Measurements from ENCODE around the gene TAF4. TPM values are rescaled to one million over a fixed set of nuclear protein-coding genes. Genes with fewer than 3 reads are reported as not detected.

Gene TAF4
- total and polyA plus RNA-seq, 3 experiments from 2014 or later, result 1.4 to 21.0 (median 20.5) TPM

DNA sequence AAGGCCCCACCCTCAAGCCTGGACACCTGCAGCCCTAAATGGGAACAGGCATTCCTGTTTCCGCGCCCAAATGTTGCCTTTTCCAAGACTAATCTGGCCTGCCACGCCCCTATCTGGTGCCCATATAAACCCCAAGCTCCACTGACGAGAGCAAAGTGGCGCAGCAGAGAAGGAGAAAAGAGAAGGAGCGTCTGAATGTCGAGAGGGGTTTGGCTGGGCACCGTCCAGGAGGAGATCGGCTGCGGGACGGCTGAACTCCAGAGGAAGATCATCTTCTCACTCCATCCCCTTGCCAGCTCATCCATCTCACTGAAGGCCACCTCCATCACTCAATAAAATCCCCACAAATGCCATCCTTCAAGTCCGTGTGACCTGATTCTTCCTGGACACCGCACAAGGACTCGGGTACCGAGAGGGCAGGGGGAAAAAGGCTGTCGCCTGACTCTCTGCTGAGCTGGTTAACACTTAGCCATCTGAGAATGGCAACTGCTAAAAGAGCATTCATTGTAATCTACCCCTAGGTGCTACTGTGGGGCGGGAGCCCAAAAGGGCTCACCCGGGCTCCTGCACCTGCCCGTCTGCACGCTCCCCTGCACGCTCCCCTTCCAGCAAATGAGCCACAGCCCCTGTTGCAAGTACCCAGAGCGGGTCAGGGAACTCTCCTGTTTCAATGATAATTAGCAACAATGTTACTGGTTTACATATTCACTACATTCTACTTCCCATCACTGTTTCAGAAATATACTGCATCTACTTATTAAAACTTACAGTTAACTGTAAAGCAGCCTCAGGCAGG lies 23.5 kb downstream of the TAF4 start:
- H3K4me1 Mint-ChIP-seq, result peaks cover 59 to 82% (median 61%) of the 10 kb centered on the region in 3 donors
- no peaks in the 10 kb centered on the region for H3K27me3 Mint-ChIP-seq
- H3K27ac Mint-ChIP-seq, result peak overlapping the region in 3 of 8 donors; percentile 43 to 82 (median 66)
- CTCF ChIA-PET, result no interaction called here
- H3K4me3 ChIP-seq (ENCODE audit: low read length), result no peak overlapping the region
- DNase-seq, result peak in 1 of 5 donors; percentile 8
- peaks cover 0 to 3% (median 2%) of the 10 kb centered on the region in 3 donors for H3K36me3 Mint-ChIP-seq
- POLR2A ChIA-PET, result no interaction called here
- H3K9me3 ChIP-seq (ENCODE audit: low read length), result no peaks in the 10 kb centered on the region
- H3K27ac ChIP-seq (ENCODE audit: low read depth, low read length), result no peak overlapping the region
- H3K4me3 Mint-ChIP-seq, result no peak overlapping the region
- H3K36me3 ChIP-seq (ENCODE audit: insufficient read depth, low read length), result no peaks in the 10 kb centered on the region
- H3K4me1 ChIP-seq (ENCODE audit: insufficient read depth, low read length), result no peaks in the 10 kb centered on the region
- no peaks in the 10 kb centered on the region for H3K9me3 Mint-ChIP-seq
- H3K27me3 ChIP-seq (ENCODE audit: insufficient read depth, low read length, poor library complexity, severe bottlenecking), result no peaks in the 10 kb centered on the region

DNA sequence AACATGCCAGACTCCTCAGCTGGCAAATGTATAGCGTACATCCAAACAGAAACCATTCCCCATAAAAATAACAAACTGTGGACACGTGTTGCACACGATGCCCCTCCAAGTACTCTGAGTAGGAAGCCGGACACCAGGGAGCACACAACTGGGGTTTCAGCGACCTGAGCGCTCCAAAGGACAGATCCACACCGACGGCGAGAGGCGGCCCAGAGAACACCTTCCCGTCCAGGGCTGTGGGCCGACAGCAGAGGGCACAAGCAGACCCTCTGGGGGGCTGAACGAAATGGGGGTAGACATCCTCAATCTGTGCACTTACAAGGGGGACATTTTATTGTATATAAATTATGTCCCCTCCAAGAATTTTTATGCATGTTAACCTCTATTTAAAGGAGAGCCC lies 24.7 kb downstream of the TAF4 start:
- ChIA-PET CTCF (interaction anchor here (0.6 kb wide), 1 partner anchor 77 kb away, joined by 3 read pairs; no protein-coding TSS in a partner anchor), POLR2A (no interaction called here)
- no peaks in the 10 kb centered on the region for H3K27me3 ChIP-seq (ENCODE audit: insufficient read depth, low read length, poor library complexity, severe bottlenecking)
- no peaks in the 10 kb centered on the region for H3K9me3 ChIP-seq (ENCODE audit: low read length)
- no peaks in the 10 kb centered on the region for H3K27me3 Mint-ChIP-seq
- H3K4me3 ChIP-seq (ENCODE audit: low read length), result no peak overlapping the region
- peaks cover 53 to 79% (median 64%) of the 10 kb centered on the region in 3 donors for H3K4me1 Mint-ChIP-seq
- no peak overlapping the region for H3K4me3 Mint-ChIP-seq
- no peak overlapping the region for H3K27ac ChIP-seq (ENCODE audit: low read depth, low read length)
- H3K36me3 ChIP-seq (ENCODE audit: insufficient read depth, low read length), result no peaks in the 10 kb centered on the region
- DNase-seq, result peak in 1 of 5 donors; percentile 27
- H3K27ac Mint-ChIP-seq, result peak overlapping the region in 2 of 8 donors; percentile 9 to 38
- peaks cover 0 to 3% (median 2%) of the 10 kb centered on the region in 3 donors for H3K36me3 Mint-ChIP-seq
- H3K9me3 Mint-ChIP-seq, result no peaks in the 10 kb centered on the region
- no peaks in the 10 kb centered on the region for H3K4me1 ChIP-seq (ENCODE audit: insufficient read depth, low read length)

DNA sequence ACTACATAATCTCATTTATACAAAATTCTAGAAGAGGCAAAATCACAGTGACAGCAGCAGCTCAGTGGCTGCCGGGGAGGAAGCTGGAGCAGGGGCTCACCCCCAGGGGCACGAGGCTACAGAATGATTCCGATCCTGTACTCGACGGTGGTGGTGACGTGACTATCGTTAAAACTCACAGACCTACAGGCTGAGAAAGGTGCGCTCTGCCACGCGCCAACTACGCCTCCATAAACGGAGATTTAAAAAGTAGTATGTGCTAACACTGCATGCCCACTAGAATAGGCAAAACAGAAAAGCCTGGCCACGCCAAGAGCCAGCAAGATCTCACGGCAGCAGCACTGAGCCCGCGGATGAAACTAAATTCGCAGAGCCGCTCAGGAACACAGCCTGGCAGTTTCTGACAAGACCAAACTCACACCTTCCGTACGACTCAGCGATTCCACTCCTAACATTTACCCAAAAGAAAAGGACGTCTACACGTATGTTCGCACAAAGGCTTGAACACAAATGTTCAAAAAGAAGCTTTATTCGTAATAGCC lies 25.2 kb downstream of the TAF4 start:
- H3K4me3 Mint-ChIP-seq, result no peak overlapping the region
- H3K36me3 ChIP-seq (ENCODE audit: insufficient read depth, low read length), result no peaks in the 10 kb centered on the region
- H3K27me3 ChIP-seq (ENCODE audit: insufficient read depth, low read length, poor library complexity, severe bottlenecking), result no peaks in the 10 kb centered on the region
- H3K4me1 ChIP-seq (ENCODE audit: insufficient read depth, low read length), result no peaks in the 10 kb centered on the region
- H3K9me3 ChIP-seq (ENCODE audit: low read length), result no peaks in the 10 kb centered on the region
- H3K27ac ChIP-seq (ENCODE audit: low read depth, low read length), result no peak overlapping the region
- DNase-seq, result peak in 1 of 5 donors; percentile 18
- H3K36me3 Mint-ChIP-seq, result peaks cover 0 to 3% (median 2%) of the 10 kb centered on the region in 3 donors
- POLR2A ChIA-PET, result no interaction called here
- no peaks in the 10 kb centered on the region for H3K27me3 Mint-ChIP-seq
- H3K4me1 Mint-ChIP-seq, result peaks cover 53 to 77% (median 62%) of the 10 kb centered on the region in 3 donors
- H3K9me3 Mint-ChIP-seq, result no peaks in the 10 kb centered on the region
- H3K27ac Mint-ChIP-seq, result peak overlapping the region in 2 of 8 donors; percentile 9 to 33
- CTCF ChIA-PET, result interaction anchor here (0.6 kb wide), 1 partner anchor 77 kb away, joined by 3 read pairs; no protein-coding TSS in a partner anchor
- H3K4me3 ChIP-seq (ENCODE audit: low read length), result no peak overlapping the region

DNA sequence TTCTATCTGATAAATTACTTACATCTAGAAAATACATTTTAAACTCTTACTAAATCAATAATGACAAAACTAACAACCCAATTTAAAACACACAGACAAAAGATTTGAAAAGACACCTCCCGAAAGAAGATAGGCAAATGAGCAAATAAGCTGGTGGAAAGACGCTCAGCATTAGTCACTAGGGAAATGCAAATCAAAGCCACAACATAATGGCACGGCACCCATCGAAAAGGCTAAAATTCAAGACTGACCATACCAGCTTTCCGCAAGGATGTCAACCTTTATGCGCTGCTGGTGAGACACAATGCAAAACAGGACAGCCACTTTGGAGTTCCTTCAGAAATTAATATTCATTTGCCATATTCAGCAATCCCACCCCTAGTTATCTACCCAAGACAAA lies 25.9 kb downstream of the TAF4 start:
- Mint-ChIP-seq H3K4me1 (peaks cover 52 to 76% (median 63%) of the 10 kb centered on the region in 3 donors), H3K9me3 (no peaks in the 10 kb centered on the region), H3K4me3 (no peak overlapping the region), H3K27ac (no peak overlapping the region), H3K36me3 (peaks cover 0 to 3% (median 2%) of the 10 kb centered on the region in 3 donors), H3K27me3 (no peaks in the 10 kb centered on the region)
- no peak overlapping the region for H3K27ac ChIP-seq (ENCODE audit: low read depth, low read length)
- ChIA-PET CTCF (no interaction called here), POLR2A (no interaction called here)
- no peaks in the 10 kb centered on the region for H3K4me1 ChIP-seq (ENCODE audit: insufficient read depth, low read length)
- no peaks in the 10 kb centered on the region for H3K27me3 ChIP-seq (ENCODE audit: insufficient read depth, low read length, poor library complexity, severe bottlenecking)
- no peak for DNase-seq
- H3K9me3 ChIP-seq (ENCODE audit: low read length), result no peaks in the 10 kb centered on the region
- H3K36me3 ChIP-seq (ENCODE audit: insufficient read depth, low read length), result no peaks in the 10 kb centered on the region
- no peak overlapping the region for H3K4me3 ChIP-seq (ENCODE audit: low read length)

DNA sequence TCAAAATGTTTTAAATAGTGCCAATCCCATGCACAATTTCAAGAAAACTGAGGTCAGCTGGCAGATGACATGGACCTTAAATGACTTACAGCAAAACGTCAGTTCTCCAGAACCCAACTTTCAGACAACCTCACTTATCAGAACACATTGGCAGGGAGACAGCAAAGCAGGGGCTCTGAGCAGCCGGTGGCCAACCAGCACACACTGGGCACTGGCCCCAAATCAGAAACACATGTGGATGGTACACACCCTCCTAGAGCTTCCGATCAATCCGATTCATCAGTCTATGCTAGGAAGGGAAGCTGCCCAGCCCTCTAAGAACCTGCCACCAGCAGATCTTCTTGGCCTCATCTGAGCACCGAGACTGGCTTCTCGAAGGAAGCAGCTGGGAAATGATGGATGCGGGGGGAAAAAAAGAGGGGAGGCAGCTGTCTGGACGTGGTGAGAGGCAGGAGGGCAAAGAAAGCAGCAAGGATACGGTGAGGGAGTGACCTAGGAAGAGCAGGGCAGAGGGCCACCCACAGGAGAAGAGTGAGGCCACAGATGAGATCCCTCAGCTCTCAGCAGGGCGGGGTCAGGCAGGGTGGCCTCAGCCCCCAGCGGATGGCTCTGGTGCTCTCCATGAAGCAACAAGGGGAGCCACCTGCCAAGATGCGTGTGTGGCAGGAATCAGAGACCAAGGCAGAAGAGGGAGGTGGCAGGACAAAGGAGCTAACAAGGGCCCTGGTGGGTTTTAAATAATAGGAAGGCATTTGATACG lies 32.9 kb downstream of the TAF4 start:
- Mint-ChIP-seq H3K36me3 (no peaks in the 10 kb centered on the region), H3K27me3 (no peaks in the 10 kb centered on the region), H3K27ac (peak overlapping the region in 7 of 8 donors; percentile 4 to 99 (median 66)), H3K4me1 (peaks cover 46 to 72% (median 58%) of the 10 kb centered on the region in 3 donors), H3K9me3 (peaks cover 0 to 2% (median 0%) of the 10 kb centered on the region in 5 donors), H3K4me3 (peak overlapping the region in 1 of 7 donors; percentile 12)
- H3K4me1 ChIP-seq (ENCODE audit: insufficient read depth, low read length), result peaks cover 36% of the 10 kb centered on the region
- no peak overlapping the region for H3K4me3 ChIP-seq (ENCODE audit: low read length)
- no peaks in the 10 kb centered on the region for H3K36me3 ChIP-seq (ENCODE audit: insufficient read depth, low read length)
- peak in 1 of 5 donors; percentile 16 for DNase-seq
- POLR2A ChIA-PET, result interaction anchor here (0.7 kb wide), 1 partner anchor 82 kb away, joined by 7 read pairs; no protein-coding TSS in a partner anchor
- CTCF ChIA-PET, result interaction anchor here (1.6 kb wide), 1 partner anchor 21 kb away, joined by 4 read pairs; no protein-coding TSS in a partner anchor
- H3K27me3 ChIP-seq (ENCODE audit: insufficient read depth, low read length, poor library complexity, severe bottlenecking), result no peaks in the 10 kb centered on the region
- no peak overlapping the region for H3K27ac ChIP-seq (ENCODE audit: low read depth, low read length)
- no peaks in the 10 kb centered on the region for H3K9me3 ChIP-seq (ENCODE audit: low read length)

DNA sequence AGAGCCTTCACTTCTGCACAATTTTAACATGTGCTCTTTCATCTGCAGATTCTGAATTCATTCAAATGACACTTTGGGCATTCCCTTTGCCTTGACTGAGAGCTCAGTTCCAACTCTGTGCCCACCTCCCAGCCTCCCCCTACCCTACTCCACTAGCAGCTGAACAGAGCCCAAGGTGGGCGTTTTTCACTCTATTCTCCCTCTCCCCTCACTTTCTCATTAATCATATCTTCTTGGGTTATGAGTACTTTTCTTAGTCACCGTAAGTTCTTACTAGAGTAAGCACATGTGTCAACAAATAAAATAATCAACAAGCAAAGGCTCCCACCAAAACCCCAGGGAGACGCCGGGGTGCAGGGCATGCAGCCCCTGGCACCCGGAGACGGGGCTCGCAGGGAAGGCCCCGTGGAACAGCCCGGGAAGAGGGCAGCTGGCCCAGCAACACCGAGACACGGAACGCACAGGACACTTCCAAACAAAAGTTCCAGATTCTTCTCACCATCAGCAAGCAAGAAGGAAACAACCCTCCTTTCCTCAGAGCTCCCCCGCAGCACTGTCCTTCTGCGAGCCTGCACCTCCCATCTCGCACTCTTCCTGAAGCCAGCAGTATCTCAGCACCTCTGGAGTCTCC lies 34.1 kb downstream of the TAF4 start:
- Mint-ChIP-seq H3K27ac (peak overlapping the region; percentile 59 to 88 (median 86)), H3K27me3 (no peaks in the 10 kb centered on the region), H3K4me1 (peaks cover 47 to 71% (median 63%) of the 10 kb centered on the region in 3 donors), H3K4me3 (peak overlapping the region in 5 of 7 donors; percentile 13 to 62 (median 45)), H3K9me3 (peaks cover 0 to 2% (median 0%) of the 10 kb centered on the region in 5 donors), H3K36me3 (no peaks in the 10 kb centered on the region)
- Histone ChIP-seq H3K4me3 (ENCODE audit: low read length) (no peak overlapping the region), H3K27me3 (ENCODE audit: insufficient read depth, low read length, poor library complexity, severe bottlenecking) (no peaks in the 10 kb centered on the region), H3K9me3 (ENCODE audit: low read length) (no peaks in the 10 kb centered on the region), H3K36me3 (ENCODE audit: insufficient read depth, low read length) (no peaks in the 10 kb centered on the region), H3K4me1 (ENCODE audit: insufficient read depth, low read length) (peaks cover 38% of the 10 kb centered on the region), H3K27ac (ENCODE audit: low read depth, low read length) (no peak overlapping the region)
- peak in 1 of 5 donors; percentile 7 for DNase-seq
- POLR2A ChIA-PET, result no interaction called here
- CTCF ChIA-PET, result interaction anchor here (1.6 kb wide), 1 partner anchor 20 kb away, joined by 4 read pairs; no protein-coding TSS in a partner anchor

DNA sequence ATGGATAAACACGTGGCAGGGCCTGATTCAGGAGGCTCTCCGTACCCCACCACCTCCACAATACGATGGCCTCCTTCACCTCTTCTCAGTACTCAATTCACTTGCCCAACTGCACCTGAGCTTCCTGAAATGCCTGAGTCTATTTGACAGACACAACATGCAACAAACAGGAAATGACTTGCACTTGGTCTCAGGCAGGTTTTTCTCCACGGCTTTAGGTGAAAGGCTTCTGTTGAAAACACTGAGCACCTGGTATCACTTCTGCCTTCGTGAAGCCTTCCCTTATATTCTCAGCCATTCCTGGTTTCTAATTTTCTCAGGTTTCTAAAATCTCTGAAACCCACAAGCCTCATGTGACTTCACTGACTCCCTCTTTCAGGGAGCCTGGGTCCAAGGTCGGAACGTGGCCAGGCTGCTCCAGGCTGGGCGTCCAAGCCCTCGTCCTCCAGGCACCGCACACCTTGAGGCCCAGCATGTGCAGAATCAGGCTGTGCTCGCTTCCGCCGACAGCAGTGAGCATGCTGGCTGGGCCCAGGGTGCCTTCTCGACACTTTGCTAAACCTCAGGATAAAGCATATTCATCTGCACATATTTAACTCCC lies 34.7 kb downstream of the TAF4 start:
- Histone ChIP-seq H3K27ac (ENCODE audit: low read depth, low read length) (no peak overlapping the region), H3K27me3 (ENCODE audit: insufficient read depth, low read length, poor library complexity, severe bottlenecking) (no peaks in the 10 kb centered on the region), H3K9me3 (ENCODE audit: low read length) (no peaks in the 10 kb centered on the region), H3K36me3 (ENCODE audit: insufficient read depth, low read length) (no peaks in the 10 kb centered on the region), H3K4me1 (ENCODE audit: insufficient read depth, low read length) (peaks cover 42% of the 10 kb centered on the region), H3K4me3 (ENCODE audit: low read length) (no peak overlapping the region)
- peaks cover 0 to 2% (median 0%) of the 10 kb centered on the region in 5 donors for H3K9me3 Mint-ChIP-seq
- no peaks in the 10 kb centered on the region for H3K27me3 Mint-ChIP-seq
- DNase-seq, result peak in 2 of 5 donors; percentile 47 to 62
- CTCF ChIA-PET, result no interaction called here
- peak overlapping the region in 6 of 7 donors; percentile 13 to 66 (median 44) for H3K4me3 Mint-ChIP-seq
- no peaks in the 10 kb centered on the region for H3K36me3 Mint-ChIP-seq
- H3K27ac Mint-ChIP-seq, result peak overlapping the region; percentile 59 to 88 (median 86)
- POLR2A ChIA-PET, result no interaction called here
- H3K4me1 Mint-ChIP-seq, result peaks cover 49 to 74% (median 63%) of the 10 kb centered on the region in 3 donors

Data from CD8-positive, alpha-beta memory T cell (primary cell).